Measurements from ENCODE around the gene PSMD1. TPM values are rescaled to one million over a fixed set of nuclear protein-coding genes. Genes with fewer than 3 reads are reported as not detected.
"Not testable (repeated sequence)": the region's sequence is repeated elsewhere in the genome, so short reads cannot be mapped to it uniquely, and the experiment has no call there.

Gene PSMD1
- total RNA-seq, 1 donor: 40.3 TPM

DNA sequence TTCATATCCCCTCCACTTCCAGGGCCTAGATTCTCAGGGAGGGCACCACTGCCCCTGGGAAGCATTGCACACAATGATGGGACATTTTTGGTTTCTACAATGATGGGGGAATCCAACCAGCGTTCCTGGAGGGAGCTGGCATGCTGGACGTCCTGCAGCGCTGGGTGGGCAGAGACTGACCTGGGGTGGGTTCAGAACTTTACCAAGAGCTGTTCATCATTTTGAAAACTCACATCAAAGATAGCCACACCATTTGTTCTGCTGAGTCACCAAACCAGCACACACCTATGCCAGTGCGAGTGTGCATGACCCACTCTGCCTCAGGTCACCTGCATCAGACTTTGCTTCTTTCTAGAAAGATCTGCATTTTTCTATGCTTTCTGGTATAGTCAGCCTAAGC is 127.7 kb downstream of the PSMD1 start:
- no peaks in the 10 kb centered on the region for H3K27me3 ChIP-seq (ENCODE audit: insufficient read depth, low read length)
- peaks cover 34% of the 10 kb centered on the region for H3K4me1 ChIP-seq (ENCODE audit: insufficient read depth, low read length)
- no peaks in the 10 kb centered on the region for H3K9me3 ChIP-seq (ENCODE audit: low read depth, low read length)
- no peak overlapping the region for H3K4me3 ChIP-seq (ENCODE audit: low read length)

GRCh38 chr2:231185050-231185725 is 128.5 kb downstream of the PSMD1 start:
- Histone ChIP-seq H3K9me3 (ENCODE audit: low read depth, low read length) (no peaks in the 10 kb centered on the region), H3K27me3 (ENCODE audit: insufficient read depth, low read length) (no peaks in the 10 kb centered on the region), H3K4me3 (ENCODE audit: low read length) (no peak overlapping the region), H3K4me1 (ENCODE audit: insufficient read depth, low read length) (peaks cover 25% of the 10 kb centered on the region)

DNA sequence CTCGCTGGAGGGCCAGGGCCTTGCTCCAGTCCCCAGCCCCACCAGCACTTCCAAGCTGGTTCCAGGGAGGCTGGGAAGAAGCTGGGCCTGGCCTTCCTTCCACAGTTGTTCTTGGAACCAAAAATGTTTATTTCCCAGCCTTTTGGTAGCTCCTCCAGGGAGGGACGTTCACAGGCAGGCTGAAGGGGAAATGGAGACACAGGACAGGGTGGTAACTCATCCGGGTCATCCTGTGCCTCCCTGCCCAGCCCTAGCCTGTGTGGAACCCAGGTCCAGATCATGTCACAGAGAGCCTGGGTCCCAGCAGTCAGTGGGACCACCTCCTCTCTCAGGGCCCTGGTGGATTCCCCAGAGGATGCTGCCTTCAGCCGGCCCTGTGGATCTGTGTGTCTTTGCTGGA is 129.2 kb downstream of the PSMD1 start:
- no peaks in the 10 kb centered on the region for H3K27me3 ChIP-seq (ENCODE audit: insufficient read depth, low read length)
- no peaks in the 10 kb centered on the region for H3K9me3 ChIP-seq (ENCODE audit: low read depth, low read length)
- peaks cover 20% of the 10 kb centered on the region for H3K4me1 ChIP-seq (ENCODE audit: insufficient read depth, low read length)
- H3K4me3 ChIP-seq (ENCODE audit: low read length): no peak overlapping the region

DNA sequence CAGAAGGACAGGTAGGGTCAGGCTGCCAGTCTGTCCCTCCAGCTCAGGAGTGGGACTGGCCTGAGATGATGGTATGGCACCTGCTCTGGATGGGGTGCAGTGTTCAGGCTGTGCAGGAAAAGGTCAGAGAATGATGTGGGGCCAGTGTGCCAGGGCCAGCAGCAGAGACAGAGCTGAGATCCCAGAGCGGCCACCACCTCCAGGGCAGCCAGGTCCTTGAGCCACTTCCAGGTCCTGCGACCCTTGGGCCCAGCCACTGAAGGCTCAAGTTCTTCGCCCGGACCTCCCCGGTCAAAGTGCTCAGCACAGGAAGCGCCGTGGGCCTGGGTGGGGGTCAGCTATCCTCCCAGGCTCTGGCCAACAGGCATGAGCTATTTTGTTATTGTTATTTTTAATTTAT is 129.7 kb downstream of the PSMD1 start:
- H3K4me1 ChIP-seq (ENCODE audit: insufficient read depth, low read length): peaks cover 17% of the 10 kb centered on the region
- H3K4me3 ChIP-seq (ENCODE audit: low read length): no peak overlapping the region
- H3K27me3 ChIP-seq (ENCODE audit: insufficient read depth, low read length): no peaks in the 10 kb centered on the region
- H3K9me3 ChIP-seq (ENCODE audit: low read depth, low read length): no peaks in the 10 kb centered on the region

DNA sequence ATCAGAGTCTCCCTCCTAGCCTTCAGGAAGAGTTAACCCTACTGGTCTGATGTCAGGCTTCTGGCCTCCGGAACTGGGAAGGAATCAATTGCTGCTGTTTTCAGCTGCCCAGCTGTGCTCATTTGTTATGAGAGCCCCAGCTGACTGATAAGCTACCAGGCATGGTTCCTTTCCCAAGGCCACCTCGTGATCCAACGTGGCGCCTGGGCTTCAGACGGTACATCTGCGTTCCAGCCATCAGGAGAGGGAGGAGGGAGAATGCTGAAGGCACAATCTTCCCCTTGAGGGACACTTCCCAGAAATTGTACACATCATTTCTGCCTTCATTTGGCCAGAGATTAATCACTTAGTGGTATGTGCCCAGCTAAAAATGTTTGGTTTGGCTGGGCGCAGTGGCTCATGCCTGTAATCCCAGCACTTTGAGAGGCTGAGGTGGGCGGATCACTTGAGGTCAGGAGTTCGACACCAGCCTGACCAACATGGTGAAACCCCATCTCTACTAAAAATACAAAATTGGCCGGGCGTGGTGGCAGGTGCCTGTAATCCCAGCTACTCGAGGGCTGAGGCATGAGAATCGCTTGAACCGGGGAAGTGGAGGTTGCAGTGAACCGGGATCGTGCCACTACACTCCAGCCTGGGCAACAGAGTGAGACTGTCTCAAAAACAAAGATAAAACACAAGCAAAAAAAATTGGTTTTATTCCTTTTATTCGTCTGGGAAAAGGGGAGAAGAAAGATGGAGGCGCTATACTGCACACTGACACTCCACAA is 131.3 kb downstream of the PSMD1 start:
- Histone ChIP-seq H3K9me3 (ENCODE audit: low read depth, low read length) (no peaks in the 10 kb centered on the region), H3K27me3 (ENCODE audit: insufficient read depth, low read length) (no peaks in the 10 kb centered on the region), H3K4me1 (ENCODE audit: insufficient read depth, low read length) (peaks cover 4% of the 10 kb centered on the region), H3K4me3 (ENCODE audit: low read length) (no peak overlapping the region)

GRCh38 chr2:231188506-231189170 is 132.0 kb downstream of the PSMD1 start:
- no peak overlapping the region for H3K4me3 ChIP-seq (ENCODE audit: low read length)
- no peaks in the 10 kb centered on the region for H3K27me3 ChIP-seq (ENCODE audit: insufficient read depth, low read length)
- no peaks in the 10 kb centered on the region for H3K9me3 ChIP-seq (ENCODE audit: low read depth, low read length)
- peaks cover 4% of the 10 kb centered on the region for H3K4me1 ChIP-seq (ENCODE audit: insufficient read depth, low read length)

DNA sequence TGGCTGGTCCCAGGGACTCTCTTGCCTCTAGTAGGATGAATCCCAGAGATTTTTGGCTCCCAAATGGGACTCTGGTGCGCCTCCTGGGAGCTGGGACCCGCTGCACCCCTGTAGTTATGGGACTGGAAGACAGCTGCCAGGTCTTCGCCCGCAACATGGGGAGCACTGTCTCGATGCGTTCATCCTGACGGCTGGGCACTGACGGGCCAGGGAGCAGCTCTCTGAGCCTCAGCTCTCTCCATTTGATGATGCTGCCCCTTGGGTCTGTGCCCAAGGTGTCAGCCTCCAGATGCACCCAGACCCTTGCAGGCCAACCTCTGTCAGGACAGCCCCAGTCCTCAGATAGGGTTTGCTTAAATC is 132.5 kb downstream of the PSMD1 start:
- Histone ChIP-seq H3K4me3 (ENCODE audit: low read length) (no peak overlapping the region), H3K9me3 (ENCODE audit: low read depth, low read length) (no peaks in the 10 kb centered on the region), H3K27me3 (ENCODE audit: insufficient read depth, low read length) (no peaks in the 10 kb centered on the region), H3K4me1 (ENCODE audit: insufficient read depth, low read length) (peaks cover 4% of the 10 kb centered on the region)

- H3K27me3 ChIP-seq (ENCODE audit: insufficient read depth, low read length): no peaks in the 10 kb centered on the region
- no peaks in the 10 kb centered on the region for H3K9me3 ChIP-seq (ENCODE audit: low read depth, low read length)
- H3K4me1 ChIP-seq (ENCODE audit: insufficient read depth, low read length): peaks cover 4% of the 10 kb centered on the region
- no peak overlapping the region for H3K4me3 ChIP-seq (ENCODE audit: low read length)
Observed at GRCh38 chr2:231189571-231190495, 133.2 kb downstream of the PSMD1 start.

GRCh38 chr2:231190531-231191197 is 134.0 kb downstream of the PSMD1 start:
- Histone ChIP-seq H3K9me3 (ENCODE audit: low read depth, low read length) (no peaks in the 10 kb centered on the region), H3K27me3 (ENCODE audit: insufficient read depth, low read length) (no peaks in the 10 kb centered on the region), H3K4me1 (ENCODE audit: insufficient read depth, low read length) (peaks cover 4% of the 10 kb centered on the region), H3K4me3 (ENCODE audit: low read length) (no peak overlapping the region)

DNA sequence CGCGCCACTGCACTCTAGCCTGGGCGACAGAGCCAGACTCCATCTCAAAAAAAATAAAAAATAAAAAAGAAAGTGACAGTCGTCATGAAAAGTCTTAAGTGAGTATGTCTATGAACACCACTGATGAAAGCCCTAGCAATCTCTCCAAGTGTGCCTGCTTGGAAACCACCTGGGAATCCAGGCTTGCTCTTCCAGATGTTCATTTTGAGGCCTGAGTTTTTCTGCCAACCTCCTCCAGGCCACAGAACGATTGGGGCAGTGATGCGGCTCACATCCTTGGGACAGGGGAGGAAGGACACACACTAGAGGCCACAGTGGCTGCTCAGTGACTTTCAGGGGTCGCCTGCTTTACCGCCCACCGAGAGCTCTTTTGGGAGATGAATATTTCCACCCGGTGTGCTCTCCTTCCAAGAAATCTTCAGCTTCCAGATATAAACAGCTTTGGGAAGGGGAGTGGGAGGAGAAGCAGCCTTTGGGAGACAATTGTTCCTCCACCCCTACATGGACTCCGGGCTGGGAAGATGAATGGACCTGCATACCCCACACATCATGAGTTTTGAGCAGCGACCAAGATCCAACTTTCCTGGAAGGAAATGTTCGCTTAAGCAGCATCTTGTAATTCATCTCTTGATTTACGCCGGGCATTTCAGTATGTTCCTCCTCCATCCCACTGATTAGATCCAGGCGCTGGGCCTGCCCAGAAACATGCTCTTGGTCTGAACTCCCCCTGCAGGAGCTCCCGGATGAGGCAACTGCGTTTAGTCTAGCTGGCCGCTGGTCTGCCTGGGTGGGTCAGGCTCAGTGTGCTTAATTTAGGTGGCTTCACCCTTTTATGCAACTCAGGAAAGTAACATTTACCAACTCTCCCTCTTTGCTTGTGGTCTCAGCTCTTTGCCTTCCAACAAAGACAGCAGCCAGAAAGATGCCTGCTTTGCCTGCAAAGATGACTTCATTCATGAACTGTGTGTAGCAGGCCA is 135.5 kb downstream of the PSMD1 start:
- H3K4me1 ChIP-seq (ENCODE audit: insufficient read depth, low read length): peaks cover 4% of the 10 kb centered on the region
- H3K4me3 ChIP-seq (ENCODE audit: low read length): no peak overlapping the region
- no peaks in the 10 kb centered on the region for H3K27me3 ChIP-seq (ENCODE audit: insufficient read depth, low read length)
- H3K9me3 ChIP-seq (ENCODE audit: low read depth, low read length): no peaks in the 10 kb centered on the region

- Histone ChIP-seq H3K4me1 (ENCODE audit: insufficient read depth, low read length) (peaks cover 10% of the 10 kb centered on the region), H3K27me3 (ENCODE audit: insufficient read depth, low read length) (no peaks in the 10 kb centered on the region), H3K4me3 (ENCODE audit: low read length) (no peak overlapping the region), H3K9me3 (ENCODE audit: low read depth, low read length) (no peaks in the 10 kb centered on the region)
Observed at GRCh38 chr2:231193216-231193615, 136.5 kb downstream of the PSMD1 start.

DNA sequence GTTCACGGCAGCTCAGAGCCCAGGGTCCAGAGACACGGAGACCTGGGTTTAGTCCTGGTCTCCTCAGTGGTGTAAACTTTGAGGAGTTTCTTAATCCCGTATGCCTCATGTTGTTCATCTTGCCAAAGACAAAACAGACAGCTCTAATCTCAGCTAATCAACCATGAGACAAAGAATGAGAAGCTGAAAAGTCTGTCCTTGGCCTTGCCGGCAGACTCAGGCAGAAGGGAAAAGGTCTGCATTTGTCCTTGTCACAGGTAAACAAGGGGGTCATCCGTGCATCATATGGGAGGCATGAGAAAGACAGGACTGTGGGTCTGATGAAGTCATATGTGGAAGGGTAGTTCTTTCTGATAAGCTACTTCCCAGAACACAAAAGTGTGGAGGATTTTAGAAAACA is 139.9 kb downstream of the PSMD1 start:
- Histone ChIP-seq H3K4me3 (ENCODE audit: low read length) (no peak overlapping the region), H3K4me1 (ENCODE audit: insufficient read depth, low read length) (peaks cover 13% of the 10 kb centered on the region), H3K9me3 (ENCODE audit: low read depth, low read length) (no peaks in the 10 kb centered on the region), H3K27me3 (ENCODE audit: insufficient read depth, low read length) (no peaks in the 10 kb centered on the region)

DNA sequence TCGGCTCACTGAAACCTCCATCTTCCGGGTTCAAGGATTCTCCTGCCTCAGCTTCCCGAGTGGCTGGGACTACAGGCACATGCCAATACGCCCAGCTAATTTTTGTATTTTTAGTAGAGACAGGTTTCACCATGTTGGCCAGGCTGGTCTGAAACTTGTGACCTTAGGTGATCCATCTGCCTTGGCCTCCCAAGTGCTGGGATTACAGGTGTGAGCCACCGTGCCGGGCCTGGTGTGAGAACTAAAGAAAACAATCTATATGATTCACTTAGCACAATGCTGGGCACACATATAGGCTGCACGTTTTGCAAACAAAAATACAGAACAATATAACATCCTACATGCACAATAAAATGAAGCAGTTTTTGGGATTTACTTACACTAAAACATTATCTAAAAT is 140.5 kb downstream of the PSMD1 start:
- not testable (repeated sequence) for H3K27me3 ChIP-seq (ENCODE audit: insufficient read depth, low read length); H3K4me3 ChIP-seq (ENCODE audit: low read length); H3K9me3 ChIP-seq (ENCODE audit: low read depth, low read length)
- peaks cover 13% of the 10 kb centered on the region for H3K4me1 ChIP-seq (ENCODE audit: insufficient read depth, low read length)

All from mononuclear cell (primary cell).